Esophagus squamous epithelium (tissue), 5 donors: ENCODE measurements around the gene ANKRD6. TPM values are rescaled to one million over a fixed set of nuclear protein-coding genes. Genes with fewer than 3 reads are reported as not detected.

Source experiments
- DNase-seq: peaks from one replicate; lab custom pipeline; 2025; lab: John Stamatoyannopoulos, UW
- H3K27ac ChIP-seq, 4 donors: fragments of 200-600 bp; sonication (generic); one replicate each; pipeline ENCODE4 v1.5.1; 2016 to 2019; ENCODE audit warnings: mild to moderate bottlenecking in 1 of 4
- H3K27me3 ChIP-seq, 4 donors: fragments of 200-600 bp; sonication (generic); 1 replicate in 3 of 4; 2 replicates in 1 of 4; pipeline versions ENCODE4 v1.5.1 to v1.6.0; 2017 to 2021; ENCODE audit warnings: antibody characterized with exemption in 1 of 4
- H3K36me3 ChIP-seq, 3 donors: fragments of 200-600 bp; sonication (generic); one replicate each; pipeline ENCODE4 v1.5.1; 2016 to 2019
- H3K4me1 ChIP-seq, 3 donors: fragments of 200-600 bp; sonication (generic); one replicate each; pipeline ENCODE4 v1.5.1; 2017 to 2019
- H3K4me3 ChIP-seq, 4 donors: fragments of 200-600 bp; sonication (generic); 1 replicate in 3 of 4; 2 replicates in 1 of 4; pipeline ENCODE4 v1.5.1; 2016 to 2019; ENCODE audit warnings: mild to moderate bottlenecking in 2 of 4, moderate library complexity in 1 of 4
- H3K9me3 ChIP-seq, 3 donors: fragments of 200-600 bp; sonication (generic); one replicate each; pipeline ENCODE4 v1.5.1; 2016 to 2019
- POLR2A ChIP-seq, 4 donors: fragments of 450-650 bp; IDR thresholded peaks; one replicate each; pipeline ENCODE4 v1.6.1; 2017; ENCODE audit warnings: antibody characterized with exemption in 4 of 4, mild to moderate bottlenecking in 4 of 4, moderate library complexity in 3 of 4
- WGBS, 2 donors: methylation state at CpG; one replicate each; pipeline ENCODE4 v1.1.5; 2018; 5-methylcytosine and 5-hydroxymethylcytosine counted together
- intact Hi-C: fragments of 100-400 bp; cut with DNase I; formaldehyde crosslinking; loops from one replicate; pipeline ENCODE4 v1.15.0; 2022
- total RNA-seq, 4 donors: library from RNA; depleted of rRNA; stranded (reverse); fragments of >200 nt; gene quantifications; one replicate each; pipeline ENCODE4 v1.1.0, GENCODE V29; 2016
- TF ChIP-seq, protein P1 (sequence below), 6 experiments: fragments of 450-650 bp in 4 of 6; fragments of 200-600 bp in 2 of 6; sonication (generic) in 2 of 6; IDR thresholded peaks; one replicate each; pipeline ENCODE4 v1.5.1; 2016 to 2019; ENCODE audit warnings: antibody characterized with exemption in 6 of 6, mild to moderate bottlenecking in 4 of 6, moderate library complexity in 4 of 6
- donor health status: DM: yes; HTN: yes; CAD: no.

ANKRD6 gene
- total RNA-seq, 4 donors from 2014 or later = 5.8 to 12.0 (median 7.3) TPM

GRCh38 chr6:89536231-89536630 lies 103.3 kb downstream of the ANKRD6 start:
- Histone ChIP-seq H3K4me1 (no peaks in the 10 kb centered on the region), H3K9me3 (no peaks in the 10 kb centered on the region), H3K27me3 (no peaks in the 10 kb centered on the region), H3K27ac (no peak overlapping the region), H3K36me3 (no peaks in the 10 kb centered on the region), H3K4me3 (no peak overlapping the region)
- no peak for TF ChIP-seq POLR2A (IDR thresholded peaks at IDR 0.05)
- TF ChIP-seq, protein P1, sequence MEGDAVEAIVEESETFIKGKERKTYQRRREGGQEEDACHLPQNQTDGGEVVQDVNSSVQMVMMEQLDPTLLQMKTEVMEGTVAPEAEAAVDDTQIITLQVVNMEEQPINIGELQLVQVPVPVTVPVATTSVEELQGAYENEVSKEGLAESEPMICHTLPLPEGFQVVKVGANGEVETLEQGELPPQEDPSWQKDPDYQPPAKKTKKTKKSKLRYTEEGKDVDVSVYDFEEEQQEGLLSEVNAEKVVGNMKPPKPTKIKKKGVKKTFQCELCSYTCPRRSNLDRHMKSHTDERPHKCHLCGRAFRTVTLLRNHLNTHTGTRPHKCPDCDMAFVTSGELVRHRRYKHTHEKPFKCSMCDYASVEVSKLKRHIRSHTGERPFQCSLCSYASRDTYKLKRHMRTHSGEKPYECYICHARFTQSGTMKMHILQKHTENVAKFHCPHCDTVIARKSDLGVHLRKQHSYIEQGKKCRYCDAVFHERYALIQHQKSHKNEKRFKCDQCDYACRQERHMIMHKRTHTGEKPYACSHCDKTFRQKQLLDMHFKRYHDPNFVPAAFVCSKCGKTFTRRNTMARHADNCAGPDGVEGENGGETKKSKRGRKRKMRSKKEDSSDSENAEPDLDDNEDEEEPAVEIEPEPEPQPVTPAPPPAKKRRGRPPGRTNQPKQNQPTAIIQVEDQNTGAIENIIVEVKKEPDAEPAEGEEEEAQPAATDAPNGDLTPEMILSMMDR (IDR thresholded peaks at IDR 0.05) = no peak
- DNase-seq = no peak
- intact Hi-C loops = no loop called here
- 72 to 77% methylated on average over 5 of the region's 5 CpGs for WGBS, 2 donors

DNA sequence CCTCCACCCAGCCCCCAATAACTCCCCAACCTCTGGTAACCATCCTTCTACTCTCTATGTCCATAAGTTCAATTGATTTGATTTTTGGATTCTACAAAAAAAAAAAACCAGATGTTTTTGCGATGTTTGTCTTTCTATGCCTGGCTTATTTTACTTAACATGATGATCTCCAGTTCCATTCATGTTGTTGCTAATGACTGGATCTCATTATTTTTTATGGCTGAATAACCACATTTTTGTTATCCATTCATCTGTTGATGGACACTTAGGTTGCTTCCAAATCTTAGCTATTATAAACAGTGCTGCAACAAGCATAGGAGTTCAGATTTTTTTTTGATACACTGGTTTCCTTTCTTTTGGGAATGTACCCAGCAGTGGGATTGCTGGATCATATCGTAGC lies 106.8 kb downstream of the ANKRD6 start:
- no peaks in the 10 kb centered on the region for H3K27me3 ChIP-seq
- intact Hi-C loops = no loop called here
- H3K4me1 ChIP-seq = no peaks in the 10 kb centered on the region
- no peaks in the 10 kb centered on the region for H3K36me3 ChIP-seq
- no peaks in the 10 kb centered on the region for H3K9me3 ChIP-seq
- 80 to 91% methylated on average over 2 of the region's 2 CpGs for WGBS, 2 donors
- no peak for DNase-seq
- no peak overlapping the region for H3K4me3 ChIP-seq
- TF ChIP-seq, protein P1 (IDR thresholded peaks at IDR 0.05) = no peak
- no peak for TF ChIP-seq POLR2A (IDR thresholded peaks at IDR 0.05)
- H3K27ac ChIP-seq = no peak overlapping the region

DNA sequence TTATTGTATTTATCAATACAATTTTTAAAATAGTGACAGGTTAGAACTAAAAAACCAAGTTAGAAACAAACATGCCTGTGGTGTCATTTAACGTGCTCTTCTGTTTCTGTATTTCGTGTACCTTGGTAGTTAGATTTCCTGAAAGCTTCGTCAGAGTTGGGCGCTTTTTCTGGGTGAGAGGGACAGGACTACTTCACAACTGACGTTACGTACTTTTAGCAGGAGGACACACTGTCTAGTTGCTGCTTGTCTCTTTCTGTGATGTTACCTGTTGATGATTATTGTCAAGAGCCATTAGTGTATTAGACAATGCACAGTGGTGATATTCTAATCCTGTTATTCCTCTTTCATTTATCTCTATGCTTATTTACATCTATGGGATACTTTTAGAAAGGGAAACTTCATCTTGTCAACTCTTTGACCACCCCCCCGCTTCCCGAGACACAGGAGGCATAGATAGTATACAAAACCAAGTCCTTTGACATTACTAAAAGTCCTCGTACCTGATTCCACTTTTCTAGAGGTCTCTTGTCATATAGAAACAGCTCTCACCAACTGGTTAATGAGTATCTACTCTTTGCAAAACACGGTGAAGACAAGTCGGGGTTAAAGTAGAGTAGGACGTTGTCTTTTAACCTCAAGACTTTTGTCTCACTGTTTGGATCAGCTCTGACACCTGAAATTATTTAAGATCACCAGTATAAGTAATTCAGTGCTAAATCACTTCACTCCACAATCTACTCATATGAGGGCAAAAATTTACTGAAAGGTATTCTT lies 109.3 kb downstream of the ANKRD6 start:
- H3K36me3 ChIP-seq = no peaks in the 10 kb centered on the region
- no peaks in the 10 kb centered on the region for H3K4me1 ChIP-seq
- no peaks in the 10 kb centered on the region for H3K9me3 ChIP-seq
- no peak overlapping the region for H3K4me3 ChIP-seq
- intact Hi-C loops = no loop called here
- TF ChIP-seq, protein P1 (IDR thresholded peaks at IDR 0.05) = no peak
- TF ChIP-seq POLR2A (IDR thresholded peaks at IDR 0.05) = no peak
- H3K27ac ChIP-seq = no peak overlapping the region
- H3K27me3 ChIP-seq = no peaks in the 10 kb centered on the region
- DNase-seq = no peak
- WGBS, 2 donors = 84 to 90% methylated on average over 12 of the region's 12 CpGs

DNA sequence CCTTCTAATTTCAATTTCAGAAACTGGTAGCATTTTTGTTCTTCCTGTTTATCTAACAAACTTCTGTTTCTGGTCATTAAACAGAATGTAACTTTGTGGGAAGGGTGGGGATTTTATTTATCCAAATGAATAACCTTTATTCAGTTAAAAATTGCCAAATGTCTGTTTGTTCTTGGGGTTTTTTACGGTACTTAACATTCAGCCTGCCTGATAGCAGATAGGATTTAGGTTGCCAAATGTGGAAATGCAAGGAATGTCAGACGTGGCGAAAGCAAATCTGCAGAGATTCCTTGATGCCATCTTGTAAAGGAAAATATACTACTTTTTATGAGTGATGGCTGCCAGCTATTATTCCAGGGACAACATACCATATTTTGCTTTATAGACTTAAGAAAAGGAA lies 109.9 kb downstream of the ANKRD6 start:
- H3K27ac ChIP-seq = no peak overlapping the region
- no peak overlapping the region for H3K4me3 ChIP-seq
- intact Hi-C loops = no loop called here
- WGBS, 2 donors = 76 to 84% methylated on average over 3 of the region's 3 CpGs
- TF ChIP-seq, protein P1 (IDR thresholded peaks at IDR 0.05) = no peak
- TF ChIP-seq POLR2A (IDR thresholded peaks at IDR 0.05) = no peak
- no peaks in the 10 kb centered on the region for H3K4me1 ChIP-seq
- no peaks in the 10 kb centered on the region for H3K9me3 ChIP-seq
- DNase-seq = no peak
- H3K36me3 ChIP-seq = no peaks in the 10 kb centered on the region
- no peaks in the 10 kb centered on the region for H3K27me3 ChIP-seq

GRCh38 chr6:89547281-89547680 lies 114.3 kb downstream of the ANKRD6 start:
- Histone ChIP-seq H3K4me1 (no peaks in the 10 kb centered on the region), H3K9me3 (no peaks in the 10 kb centered on the region), H3K4me3 (no peak overlapping the region), H3K27me3 (no peaks in the 10 kb centered on the region), H3K27ac (no peak overlapping the region), H3K36me3 (no peaks in the 10 kb centered on the region)
- no peak for DNase-seq
- TF ChIP-seq, protein P1 (IDR thresholded peaks at IDR 0.05) = no peak
- no peak for TF ChIP-seq POLR2A (IDR thresholded peaks at IDR 0.05)
- WGBS, 2 donors = 90 to 91% methylated on average over 5 of the region's 5 CpGs
- intact Hi-C loops = no loop called here
